GM21529 (cell line): ENCODE measurements around the gene ITPR2.

Experiments used
- ATAC-seq: cut with Tn5 transposase; IDR thresholded peaks from one replicate; pipeline ENCODE4 v1.9.1; 2021; ENCODE audit not compliant: unreplicated experiment

ITPR2 gene

DNA sequence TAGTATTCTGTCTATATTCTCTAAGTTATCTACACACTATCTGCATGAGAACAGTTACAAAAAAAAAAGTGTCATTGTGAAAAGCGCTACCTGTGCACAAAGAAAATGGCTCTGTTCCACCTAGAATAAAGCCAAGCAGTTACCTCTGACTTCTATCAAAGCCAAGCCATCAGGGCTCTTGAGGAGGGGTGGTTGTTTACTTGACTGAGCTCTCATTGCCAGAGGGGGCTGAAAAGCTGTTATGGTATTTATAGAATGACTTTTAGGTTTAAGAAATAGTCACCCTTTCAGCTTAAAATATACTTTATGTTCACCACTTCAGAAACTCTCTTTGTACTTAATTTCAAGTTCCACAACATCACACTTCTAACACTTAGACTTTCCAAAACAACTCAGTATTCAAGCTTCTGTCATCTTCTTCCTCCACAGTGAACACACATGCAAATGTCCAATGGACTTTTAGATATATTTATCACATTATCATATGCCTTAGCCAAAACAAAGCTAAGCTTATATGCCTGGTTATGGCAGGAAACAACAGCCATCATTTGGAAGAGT is 7.5 kb downstream of the ITPR2 start:
- no peak for ATAC-seq

DNA sequence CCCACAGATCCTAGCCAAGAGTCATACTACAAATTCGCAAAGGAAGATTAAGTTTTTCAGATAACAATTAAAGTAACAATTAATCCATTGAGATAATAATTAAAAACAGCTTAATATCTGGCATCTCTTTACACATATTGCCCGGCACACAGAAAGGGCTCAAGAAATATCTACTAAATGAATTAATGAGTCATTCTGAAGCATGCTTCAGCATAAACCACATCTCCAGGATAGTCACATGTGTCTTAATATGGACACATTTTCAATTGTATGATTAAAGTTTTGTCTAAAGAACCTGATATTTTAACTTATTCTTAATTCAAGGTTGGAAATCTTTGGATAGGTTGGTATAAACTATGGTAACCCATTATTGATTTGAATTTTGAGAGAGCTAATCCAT is 9.6 kb downstream of the ITPR2 start:
- no peak for ATAC-seq

DNA sequence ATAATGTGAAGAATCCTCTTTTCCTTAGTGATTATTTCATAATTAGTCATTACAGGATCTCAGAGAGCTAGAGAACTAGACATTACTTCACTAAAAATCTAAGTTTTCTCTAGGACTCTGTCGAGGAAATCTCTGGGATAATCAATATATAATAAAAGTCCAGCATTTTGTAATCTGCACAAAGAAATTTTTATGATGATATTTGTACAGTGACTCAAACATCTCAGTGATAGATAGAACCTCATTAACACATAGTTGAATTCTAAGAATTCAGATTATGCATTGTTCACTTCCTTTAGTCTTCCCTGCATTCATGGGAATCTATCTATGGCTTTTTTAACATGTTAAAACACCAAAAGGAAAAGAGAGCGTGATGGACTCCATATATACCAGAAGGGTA is 11.0 kb downstream of the ITPR2 start:
- ATAC-seq: no peak

DNA sequence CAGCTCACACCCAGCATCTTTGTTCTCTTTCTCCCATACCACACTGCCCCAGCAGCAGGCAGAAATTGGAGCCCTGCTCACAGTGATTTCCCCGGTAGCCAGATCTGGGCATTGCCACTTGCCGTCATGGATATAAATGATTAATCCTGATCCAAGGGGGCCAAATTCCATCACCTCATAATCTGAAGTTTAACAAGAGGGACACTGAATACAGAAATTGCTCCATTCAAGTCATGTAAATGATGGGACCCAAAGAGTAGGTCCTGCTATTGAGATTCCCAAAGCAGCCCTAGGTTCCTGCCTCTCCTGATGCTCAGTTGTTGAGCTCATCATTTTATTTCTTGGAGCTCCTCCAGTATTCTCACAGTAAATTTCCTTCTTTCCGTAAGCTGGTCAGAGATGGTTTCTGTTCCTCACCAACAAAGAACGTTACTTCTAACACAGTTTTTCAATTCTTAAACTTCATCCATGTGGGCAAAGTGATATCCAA is 11.7 kb downstream of the ITPR2 start:
- ATAC-seq: no peak

DNA sequence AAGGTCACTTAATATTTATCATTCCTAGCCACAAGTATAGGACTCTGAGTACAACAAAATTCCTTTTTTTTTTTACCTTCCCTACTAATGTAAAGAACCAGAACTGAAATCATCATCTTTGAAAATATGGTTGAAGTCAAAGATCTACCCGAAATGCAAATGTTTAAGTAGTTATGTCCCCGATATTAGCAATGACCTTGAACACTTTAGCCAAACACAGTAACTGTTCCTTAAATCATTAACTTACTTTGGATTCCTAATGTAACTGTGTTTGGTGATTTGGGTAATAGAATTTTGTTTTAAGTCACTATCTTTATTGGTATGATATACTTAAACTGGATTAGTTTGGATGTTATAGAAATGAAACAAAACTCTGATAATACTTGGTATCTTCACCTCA is 14.4 kb downstream of the ITPR2 start:
- no peak for ATAC-seq

DNA sequence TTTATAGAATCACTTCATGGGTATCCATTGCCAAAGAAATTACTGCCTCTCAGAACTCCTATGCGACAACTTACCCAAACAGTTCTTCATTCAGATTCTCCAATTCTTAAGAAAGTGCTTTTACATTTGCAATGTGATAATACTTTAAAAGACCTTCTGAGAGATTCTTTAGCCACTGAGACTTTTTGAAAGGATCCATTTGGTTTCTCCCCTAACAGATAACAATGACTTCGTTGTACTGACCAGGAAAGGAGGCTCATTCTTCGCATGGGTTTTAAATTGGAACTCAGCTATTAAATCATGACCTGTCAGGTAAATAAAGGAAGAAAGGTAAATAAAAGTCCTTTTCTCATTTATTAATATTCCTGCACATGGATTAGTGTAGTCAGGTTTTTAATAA is 14.8 kb downstream of the ITPR2 start:
- ATAC-seq: no peak

DNA sequence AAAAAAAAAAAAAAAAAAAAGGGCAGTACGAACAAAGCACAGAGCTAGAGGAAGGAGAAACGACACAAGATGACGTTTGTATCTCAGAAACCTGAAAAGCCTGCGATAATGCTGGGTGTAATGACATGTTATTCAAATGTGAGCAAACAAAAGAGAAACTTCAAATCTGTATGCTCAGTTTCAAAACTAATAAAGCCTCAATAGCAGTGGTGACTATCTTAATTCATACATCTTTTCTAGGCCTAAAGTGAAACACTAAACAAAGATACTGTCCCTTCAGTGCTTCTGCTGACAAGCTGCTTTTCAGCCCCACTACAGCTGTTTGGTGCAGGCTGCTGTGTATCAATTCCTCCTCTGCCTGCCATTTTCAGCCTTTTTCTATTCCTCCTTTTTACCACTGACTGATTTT is 15.8 kb downstream of the ITPR2 start:
- peak; percentile 95 for ATAC-seq

DNA sequence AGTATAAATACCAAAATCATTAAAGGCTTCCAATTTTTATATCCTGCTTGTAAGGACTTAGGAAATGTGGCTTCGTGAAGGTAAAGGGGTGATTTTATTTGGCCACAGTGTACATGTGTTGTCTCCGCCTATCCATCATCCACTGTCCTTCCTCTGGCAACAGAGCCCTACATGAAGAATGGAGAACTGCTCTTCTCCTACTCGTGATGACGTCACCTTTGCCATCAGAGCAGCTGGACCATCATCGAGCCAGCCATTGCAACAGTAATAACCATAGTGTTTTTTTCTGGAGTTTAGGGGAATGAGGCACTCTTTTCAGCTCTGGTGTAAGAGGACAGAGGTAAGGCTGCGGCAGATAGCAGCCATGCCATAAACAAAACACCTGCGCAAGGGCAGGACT is 19.2 kb downstream of the ITPR2 start:
- no peak for ATAC-seq

DNA sequence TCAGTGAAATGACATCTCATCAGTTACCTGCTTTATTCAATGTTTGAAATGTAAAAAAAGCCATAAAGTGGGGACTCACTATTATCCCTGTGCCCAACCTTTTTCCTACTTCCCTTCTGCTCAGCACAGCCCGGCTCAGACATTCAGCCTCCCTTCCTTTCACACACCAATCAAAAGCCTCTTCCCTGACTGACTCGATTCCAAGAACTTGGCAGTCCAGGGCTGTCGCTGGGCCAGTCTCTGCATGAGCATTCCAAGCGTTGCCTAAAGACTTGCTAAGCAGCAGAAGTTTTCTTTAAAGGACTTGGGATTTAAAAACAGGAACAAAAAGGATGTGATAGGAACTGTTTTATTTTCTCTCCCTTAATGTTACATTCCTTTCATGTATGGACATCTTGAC is 22.7 kb downstream of the ITPR2 start:
- ATAC-seq: no peak

DNA sequence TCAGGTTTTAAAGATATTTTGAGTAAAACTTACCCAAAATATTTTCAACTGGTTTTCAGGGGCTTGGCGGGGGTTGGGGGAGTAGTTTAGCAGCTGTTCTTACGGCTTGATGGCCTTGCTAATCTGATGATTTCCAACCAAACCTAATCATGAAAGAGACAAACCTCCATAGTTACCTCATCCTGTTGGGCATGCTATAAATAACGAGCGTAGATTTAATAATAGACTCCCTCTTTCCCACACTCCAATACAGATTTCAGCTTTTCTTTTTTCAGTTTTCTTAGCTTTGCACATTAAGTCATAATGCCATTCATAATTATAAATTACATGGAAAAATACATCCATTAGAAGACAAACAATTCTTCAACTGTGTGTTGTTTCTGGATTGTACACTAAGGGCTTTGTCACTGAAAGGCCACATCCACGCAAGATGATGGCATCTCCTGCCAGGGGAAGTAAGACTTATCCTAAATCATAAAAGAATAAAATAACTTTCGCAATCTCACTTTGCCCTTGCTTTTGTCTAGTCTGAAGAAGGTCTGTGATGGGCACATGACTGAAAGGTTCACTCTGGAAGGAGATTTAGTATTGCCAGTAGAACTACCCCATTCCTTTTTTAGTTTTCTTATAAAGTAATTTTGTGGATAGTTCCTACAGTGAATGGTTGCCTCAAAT is 23.2 kb downstream of the ITPR2 start:
- no peak for ATAC-seq

DNA sequence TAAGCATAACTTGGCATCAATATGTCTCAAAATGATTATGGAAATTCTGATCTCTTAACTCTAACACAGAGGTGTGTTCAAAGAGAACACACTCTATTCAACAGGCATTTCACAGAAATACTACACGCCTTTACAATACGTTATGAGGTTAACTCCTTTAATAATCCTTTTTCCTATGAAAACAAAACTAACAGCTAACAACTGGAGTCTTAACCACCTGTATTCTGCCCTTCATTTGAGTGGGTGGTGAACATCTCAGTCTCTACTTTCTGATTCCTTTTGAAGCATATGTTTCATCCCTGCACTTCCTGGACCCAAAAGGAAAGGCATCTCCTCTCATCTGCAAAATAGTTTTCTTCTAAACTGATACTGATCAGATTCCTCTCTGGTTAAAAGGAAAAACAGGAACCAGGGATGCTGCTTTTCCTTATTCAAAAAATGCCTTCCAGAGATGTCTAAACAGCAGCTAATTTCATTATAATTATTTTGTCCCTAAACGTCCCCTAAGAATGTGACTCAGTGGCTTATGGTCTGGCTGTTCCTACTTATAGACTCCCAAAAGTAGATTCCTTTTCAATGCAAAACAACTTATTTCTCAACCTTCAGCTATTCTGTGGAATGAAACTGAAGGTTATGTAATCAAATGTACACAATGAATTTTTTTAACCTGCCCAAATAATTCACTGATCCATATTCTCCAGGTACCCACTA is 24.1 kb downstream of the ITPR2 start:
- no peak for ATAC-seq

DNA sequence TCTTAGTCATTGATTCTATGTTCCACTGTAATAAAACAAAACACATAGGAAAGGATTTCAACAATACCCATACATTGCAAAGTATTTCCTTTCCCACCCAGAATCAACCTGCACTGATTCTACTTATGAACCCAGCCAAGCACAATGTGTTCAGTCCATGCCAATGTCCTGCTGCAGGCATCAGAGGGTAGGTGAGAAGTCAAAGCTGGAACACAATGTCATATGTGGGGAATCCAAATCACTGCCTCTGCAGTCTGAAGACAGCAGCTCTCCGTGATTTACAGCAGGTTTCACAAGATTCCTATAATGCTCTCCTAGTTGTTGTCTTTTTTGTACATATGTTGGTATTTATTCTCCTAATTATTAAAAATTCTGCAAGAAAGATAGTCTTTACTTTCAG is 25.7 kb downstream of the ITPR2 start:
- no peak for ATAC-seq

DNA sequence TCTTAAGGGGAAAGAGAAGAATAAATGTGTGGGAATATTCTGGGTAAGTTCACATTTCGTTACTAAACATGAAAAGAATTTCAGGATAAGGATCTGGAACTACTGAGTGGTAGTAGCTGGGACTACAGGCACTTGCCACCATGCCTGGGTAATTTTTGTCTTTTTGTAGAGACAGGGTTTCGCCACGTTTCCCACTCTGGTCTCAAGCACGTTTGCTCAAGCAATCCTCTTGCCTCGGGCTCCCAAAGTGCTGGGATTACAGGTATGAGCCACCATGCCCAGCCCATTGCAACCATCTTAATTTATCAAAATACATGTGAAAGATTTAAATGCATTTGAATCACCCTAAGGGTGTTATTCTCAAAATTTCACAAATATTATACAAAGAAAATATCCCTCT is 26.4 kb downstream of the ITPR2 start:
- no peak for ATAC-seq

DNA sequence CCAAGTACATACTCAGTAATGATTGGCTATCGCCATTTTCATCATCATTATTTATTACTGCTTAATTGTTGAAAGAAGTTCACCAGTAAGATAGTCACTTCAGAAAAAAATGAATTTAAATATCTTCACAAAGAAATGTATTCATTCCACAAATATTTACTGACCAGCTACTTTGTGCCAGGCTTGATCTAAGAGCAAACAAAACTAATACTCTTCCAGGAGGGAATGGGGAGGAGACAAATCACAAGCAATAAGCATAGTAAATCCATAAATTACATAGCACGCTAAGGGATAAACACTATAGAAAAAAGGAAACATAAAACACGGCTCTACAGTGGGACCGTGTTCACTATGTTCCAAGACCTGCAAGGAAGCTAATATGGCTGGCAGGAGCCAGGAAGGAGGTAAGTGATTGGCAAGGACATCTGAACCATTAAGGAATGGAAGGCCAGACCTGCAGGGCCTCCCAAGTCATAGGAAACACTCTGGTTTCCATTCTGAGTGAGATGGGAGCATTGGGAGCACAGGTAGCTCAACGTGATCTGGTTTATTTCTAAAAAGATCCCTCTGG is 27.5 kb downstream of the ITPR2 start:
- no peak for ATAC-seq

DNA sequence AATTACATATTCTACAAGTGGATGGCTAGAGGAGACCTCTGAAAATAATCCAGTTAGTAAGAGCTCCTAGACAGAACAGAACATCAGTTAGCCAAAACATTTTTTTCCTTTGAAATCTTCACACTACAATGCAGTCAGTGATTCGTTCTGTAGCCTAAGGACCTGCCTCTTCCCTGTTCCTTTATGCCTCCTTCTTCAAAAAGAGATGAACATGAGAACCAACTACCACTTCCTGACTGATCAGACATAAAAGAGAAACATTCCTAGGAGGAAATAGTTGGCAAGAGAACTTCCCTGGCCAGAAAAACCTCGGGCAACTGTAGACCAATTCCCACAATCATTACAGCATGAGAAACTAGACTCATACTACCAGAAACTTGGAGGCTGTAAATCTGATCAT is 29.4 kb downstream of the ITPR2 start:
- ATAC-seq: no peak

DNA sequence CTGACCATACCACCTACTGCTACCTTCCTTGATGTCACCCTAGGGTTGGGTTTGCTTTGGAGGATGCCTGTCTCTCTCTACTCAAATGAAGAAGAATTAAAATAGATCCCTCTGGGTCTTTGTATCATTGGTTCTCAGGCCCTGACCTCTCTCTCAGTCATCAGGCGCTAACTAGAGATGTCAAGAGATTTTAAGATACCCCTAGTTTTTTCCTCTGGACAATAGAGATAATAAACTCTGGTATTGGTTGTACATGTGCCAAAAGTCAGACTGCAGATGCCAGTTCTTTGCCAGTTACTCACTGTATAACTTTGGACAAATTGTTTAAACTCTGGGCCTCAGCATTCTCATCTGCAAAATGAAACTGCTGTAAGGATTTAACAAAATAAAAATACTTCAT is 31.5 kb downstream of the ITPR2 start:
- ATAC-seq: no peak

DNA sequence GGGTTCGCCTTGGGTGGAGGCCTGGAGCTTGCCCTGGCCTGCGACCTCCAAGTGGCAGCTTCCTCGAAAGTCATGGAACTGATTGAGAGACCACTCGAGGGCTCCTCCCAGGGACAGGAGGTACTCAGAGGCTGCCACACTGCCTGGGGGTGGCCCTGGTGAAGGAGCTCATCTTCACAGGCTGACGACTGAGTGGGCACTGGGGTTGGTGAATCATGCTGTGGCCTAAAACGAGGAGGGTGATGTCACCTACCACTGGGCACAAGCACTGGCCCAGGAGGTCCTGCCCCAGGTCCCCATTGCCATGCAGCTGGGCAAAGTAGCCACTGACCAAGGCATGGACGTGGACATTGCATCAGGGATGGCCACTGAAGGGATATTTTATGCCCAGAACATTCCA is 32.1 kb downstream of the ITPR2 start:
- no peak for ATAC-seq

DNA sequence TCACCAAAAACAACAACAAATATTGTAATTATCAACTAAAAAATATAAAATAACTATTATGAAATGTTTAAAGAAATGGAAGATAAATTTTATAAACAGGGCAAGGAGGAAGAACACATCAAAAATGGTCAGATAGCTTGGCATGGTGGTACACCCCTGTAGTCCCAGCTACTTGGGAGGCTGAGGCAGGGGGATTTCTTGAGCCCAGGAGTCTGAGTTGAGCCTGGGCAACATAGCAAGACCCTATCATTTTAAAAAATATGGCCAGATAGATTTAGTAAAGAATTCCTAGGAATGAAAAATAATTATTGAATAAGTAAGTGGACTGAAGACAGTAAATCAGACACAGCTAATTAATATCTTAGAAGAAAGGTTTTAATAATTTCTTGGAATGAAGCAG is 32.6 kb downstream of the ITPR2 start:
- ATAC-seq: no peak

DNA sequence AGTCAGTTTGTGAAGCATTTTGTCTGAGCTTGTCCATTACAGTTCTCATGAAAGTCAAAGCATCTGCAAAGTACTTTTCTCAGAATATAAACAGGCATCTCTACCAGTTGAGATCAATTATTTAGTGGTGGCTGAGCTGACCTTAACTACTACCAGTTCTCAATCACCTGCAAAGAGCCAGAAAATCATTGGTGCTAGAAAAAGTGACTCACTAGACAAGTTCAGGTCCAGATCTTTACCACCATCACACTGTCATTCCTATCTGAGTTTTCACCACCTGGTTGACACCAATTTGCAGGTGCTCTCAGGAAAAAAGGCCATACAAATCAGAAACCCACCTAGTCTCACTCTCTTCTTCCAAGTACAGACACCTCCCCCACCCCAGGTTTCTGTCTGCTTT is 33.3 kb downstream of the ITPR2 start:
- ATAC-seq: peak; percentile 54

DNA sequence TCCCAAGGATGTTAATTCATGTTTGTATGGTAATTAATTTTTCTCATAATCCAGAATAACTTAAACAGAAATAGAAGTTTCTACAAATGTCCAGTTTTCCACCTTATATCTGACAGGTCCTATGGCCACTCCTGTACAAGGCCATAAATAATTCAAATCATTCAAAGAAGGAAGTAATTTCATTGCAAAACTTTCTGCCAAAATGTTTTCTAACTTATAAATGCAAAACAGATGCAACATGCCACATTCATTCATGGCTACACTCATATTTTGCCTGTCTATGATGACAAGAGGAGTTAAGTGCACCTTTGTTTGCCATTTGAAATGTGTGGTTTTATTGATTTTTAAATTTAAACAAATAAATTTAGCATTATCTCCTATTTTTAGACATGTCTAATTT is 34.4 kb downstream of the ITPR2 start:
- ATAC-seq: no peak

DNA sequence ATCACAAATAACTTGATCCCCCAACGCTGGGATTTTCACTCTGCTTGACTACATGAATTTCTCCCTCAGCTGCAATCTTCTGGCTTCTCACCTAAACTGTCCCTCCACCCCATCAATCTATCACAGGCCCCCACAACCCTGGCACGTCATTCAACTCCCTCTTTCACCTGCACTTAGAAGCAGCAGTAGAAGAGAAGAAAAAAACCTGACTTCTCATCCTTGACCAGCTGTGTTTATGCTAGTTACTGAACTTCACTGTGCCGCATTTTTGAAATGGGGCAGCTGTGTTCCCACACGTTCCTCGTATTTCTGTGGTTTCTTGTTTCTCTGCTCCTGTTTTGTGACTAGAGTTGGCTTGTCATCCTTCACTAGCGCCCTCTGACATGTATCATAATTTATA is 35.0 kb downstream of the ITPR2 start:
- peak; percentile 51 for ATAC-seq

DNA sequence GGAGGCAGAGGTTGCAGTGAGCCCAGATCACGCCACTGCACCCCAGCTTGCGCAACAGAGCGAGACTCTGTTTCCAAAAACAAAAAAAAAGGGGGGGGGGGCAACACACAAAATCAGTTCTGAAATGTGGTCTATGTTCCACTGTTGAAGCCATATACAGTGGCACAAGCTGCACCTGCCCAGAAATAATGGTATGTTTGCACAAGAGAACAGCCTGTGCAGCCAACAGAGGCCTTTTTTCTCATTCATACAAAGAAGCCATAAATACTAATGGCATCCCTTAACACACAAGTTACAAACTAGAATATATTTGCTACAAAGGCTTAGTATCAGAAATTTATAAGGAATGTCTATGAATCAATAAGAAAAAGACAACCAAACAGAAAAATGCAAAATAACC is 37.1 kb downstream of the ITPR2 start:
- ATAC-seq: no peak
